Stimulated activated CD4-positive, alpha-beta T cell treated with anti-CD3 and anti-CD28 coated beads, TNF-alpha, amount 100 ng/mL, for 4 hours (primary cell): ENCODE results near the gene PAQR5.

Source experiments
- DNase-seq, 3 experiments: peaks; one replicate each; pipeline ENCODE4 v3.0.0-alpha.2; 2020; ENCODE audit warnings: low read depth in 3 of 3

PAQR5 gene

DNA sequence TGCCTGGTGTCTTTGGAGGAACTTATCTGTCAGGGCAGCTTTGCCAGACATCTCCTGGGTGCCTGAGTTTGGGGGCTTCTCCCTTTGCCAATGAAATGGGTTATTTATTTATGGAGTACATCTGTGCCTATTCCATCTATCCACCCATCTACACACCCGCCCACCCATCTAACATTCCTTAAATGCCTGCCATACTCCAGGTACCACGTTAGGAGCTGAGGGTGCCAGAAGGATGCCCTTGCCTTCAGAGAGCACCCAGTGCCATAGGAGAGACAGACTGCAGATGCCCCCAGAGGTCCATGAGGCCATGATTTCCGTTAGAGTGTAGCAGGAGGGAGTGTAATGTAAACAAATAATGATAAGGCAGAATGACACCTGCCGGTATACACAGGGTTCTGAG is 93.6 kb downstream of the PAQR5 start:
- no peak for DNase-seq

DNA sequence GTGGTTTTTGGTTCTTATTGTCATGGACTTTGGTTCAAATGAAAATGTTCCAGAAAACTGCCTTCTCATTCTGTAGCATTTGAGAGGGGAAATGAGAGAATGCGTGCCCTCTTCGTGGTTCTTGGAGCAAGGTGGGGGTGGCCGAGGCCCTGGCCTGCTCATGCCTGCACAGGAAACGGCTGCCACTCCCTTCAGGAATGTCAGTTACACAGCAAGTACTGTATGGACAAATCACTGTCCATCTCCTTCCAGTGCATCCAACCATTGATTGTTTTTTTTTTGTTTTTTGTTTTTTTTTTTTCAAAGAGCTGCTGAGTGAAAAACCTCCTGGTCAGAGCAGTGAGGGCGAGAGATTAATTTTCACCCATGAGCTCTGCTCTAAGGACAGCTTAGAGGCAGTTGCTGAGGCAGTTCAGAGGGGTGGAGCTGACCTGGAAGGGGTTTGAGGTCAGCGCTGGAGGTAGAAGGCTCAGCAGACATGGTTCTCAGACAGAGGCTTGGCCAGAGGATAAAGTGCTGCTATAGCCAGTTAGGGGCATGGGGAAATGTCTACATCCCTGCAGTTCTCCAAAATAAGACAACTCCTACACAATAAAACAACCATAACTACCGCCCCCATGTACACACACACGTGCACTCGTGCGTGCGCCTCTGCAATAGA is 95.2 kb downstream of the PAQR5 start:
- DNase-seq: no peak

DNA sequence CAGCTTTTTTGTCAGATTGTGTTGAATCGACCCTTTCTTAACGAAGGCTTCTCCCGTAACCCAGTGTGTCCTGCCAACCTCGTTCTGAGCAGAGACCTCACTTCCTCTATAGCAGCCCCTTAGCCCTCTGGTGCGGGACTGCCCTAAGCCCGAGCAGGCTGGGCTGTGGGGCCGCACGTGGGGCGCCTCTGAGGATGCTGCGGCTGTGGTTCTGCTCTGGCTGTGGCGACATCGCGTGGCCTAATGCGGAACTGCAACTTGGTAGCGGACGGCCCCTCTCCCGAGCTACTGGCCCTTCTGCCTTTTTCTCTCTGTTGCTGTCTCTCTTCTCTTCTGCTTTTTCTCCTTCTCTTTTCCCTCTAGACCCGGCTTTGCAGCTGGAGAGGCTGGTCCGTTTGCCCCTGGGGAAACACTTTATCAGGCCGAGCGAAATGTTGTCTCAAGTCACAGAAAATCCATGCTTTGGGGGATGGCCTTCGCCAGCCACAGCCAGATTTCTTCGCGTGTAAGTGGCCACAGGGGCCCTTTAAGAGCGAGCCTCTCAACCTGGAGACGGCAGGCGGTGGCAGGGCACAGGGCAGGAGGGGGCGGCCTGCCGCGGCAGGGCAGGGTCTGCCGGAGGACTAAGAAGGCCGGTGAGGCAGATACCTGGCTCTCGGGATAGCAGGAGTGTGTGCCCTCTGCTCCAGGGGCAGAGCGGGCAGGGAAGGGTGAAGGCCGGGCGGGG is 96.0 kb downstream of the PAQR5 start:
- DNase-seq: peak; percentile 69 to 87 (median 71)

DNA sequence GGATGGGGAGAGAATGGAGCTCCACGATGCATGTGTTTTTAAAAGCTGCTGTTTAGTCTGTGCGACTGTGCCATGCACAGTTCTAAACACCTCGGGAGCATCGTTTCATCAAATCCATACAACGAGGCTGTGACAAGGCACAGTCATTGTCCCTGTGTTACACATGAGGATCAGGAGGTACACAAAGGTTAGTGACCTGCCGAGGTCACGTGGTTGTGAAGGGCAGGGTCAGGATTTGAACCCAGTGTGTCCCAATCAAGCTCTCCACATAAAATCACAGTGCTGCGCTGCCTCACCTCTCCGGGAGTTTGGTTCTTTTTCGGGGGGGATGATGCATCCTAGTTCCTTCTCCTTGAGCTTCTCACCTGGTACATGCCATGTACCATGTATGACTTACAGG is 96.7 kb downstream of the PAQR5 start:
- DNase-seq: no peak

DNA sequence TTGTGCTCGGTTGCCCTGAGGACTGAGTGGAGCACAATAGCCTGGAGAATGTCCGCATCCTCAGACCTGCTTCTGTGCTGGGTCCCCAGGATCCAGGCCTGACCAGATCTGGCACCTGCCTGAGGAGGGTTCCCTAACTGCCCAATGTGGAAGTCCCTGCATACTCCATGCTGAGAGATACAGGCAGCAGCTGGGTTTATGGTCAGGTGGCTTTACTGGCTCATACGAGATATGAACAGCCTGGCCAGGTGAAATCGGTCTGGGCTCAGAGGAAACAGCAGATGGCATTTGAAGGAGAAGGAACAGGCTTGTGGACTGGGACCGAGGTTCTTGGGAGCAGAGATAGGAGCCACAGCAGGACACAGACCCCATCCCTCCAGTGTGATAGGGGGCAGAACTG is 97.3 kb downstream of the PAQR5 start:
- DNase-seq: no peak

DNA sequence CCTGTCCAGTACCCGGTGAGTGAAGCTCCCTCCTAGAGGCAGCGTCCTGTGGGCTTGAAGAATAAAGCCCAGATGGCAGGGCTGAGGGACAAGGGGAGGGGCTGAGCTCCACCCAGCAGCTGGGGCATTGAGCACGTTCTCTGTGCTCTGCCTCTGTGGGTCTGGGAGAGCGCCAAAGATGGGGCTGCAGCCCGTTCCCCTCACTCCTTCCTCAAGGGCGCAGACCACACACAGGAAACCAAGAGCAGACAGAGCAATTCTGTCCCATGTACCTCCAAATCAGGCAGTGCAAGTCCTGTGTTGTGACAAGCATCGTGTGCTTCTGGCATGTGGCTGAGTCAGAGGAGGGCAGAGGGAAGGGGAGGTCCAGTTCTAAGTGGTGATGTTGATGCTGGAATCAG is 99.8 kb downstream of the PAQR5 start:
- no peak for DNase-seq

DNA sequence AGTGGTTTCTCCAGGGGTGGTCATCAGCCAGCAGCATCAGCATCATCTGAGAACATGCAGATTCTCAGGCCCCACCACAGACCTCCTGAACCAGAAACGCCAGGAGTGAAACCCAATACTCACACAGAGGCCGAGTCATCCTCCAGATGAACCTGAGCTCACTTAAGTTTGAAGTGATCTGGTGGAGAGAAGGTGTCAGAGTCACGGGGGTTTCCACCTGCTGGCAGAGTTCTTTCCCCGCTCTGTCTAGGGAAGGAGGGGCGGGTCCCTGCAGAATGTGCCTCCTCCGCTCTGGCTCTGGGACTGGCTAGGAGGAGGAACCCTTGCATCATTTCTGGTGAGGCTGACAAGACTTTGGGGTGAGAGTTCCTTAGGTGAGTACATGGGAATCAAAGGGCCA is 102.1 kb downstream of the PAQR5 start:
- no peak for DNase-seq

DNA sequence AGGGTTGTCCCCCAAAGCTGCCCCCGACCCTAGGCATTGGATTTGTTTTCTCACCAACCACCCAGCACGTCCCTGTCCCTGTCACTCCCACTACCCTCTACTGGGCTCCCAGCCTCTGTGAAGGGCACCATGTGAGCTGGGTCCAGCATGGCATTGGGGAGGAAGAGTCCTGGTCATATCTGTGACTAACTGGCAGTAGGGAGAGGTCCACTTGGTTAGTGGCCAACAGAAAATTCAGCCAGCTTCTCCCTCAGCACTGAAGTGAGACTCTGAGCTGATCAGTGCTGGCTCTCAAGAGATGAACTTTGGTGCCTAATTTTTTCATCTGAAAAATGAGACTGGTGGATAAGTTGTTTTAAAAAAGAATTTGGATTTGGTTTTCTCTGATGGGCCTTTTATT is 104.1 kb downstream of the PAQR5 start:
- no peak for DNase-seq

DNA sequence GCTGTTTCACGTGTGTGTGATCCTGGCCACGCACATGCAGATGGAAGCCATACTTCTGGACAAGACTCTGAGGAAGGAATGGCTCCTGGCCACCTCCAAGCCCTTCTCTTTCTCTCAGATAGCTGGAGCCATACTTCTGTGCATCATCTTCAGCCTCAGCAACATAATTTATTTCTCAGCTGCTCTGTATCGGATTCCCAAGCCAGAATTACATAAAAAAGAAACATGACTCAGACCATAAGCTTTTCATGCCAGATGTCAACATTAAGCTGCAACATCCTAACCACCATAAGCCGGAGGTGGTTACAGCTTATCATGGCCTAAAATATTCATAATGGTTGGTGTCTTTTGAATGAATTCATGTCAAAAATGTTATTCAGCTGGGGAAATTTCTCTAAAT is 104.9 kb downstream of the PAQR5 start:
- DNase-seq: no peak

DNA sequence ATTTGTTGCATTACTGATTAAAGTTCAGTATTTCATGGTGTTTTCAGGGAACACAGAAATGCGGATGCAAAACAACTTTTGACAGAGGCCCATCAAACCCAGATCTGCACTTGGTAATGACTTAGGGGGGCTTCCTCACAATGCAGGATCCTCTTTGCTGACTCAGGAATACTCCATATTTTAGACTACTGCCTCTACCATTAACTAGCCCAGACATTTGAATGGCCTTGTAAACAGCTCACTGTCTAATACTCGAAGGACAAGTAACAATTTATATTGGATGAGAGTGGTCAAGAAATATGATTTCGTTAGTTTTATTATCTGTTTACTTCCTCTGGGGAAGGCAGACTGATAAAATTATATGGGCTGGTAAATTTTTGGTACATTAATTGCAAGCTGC is 106.4 kb downstream of the PAQR5 start:
- DNase-seq: no peak

DNA sequence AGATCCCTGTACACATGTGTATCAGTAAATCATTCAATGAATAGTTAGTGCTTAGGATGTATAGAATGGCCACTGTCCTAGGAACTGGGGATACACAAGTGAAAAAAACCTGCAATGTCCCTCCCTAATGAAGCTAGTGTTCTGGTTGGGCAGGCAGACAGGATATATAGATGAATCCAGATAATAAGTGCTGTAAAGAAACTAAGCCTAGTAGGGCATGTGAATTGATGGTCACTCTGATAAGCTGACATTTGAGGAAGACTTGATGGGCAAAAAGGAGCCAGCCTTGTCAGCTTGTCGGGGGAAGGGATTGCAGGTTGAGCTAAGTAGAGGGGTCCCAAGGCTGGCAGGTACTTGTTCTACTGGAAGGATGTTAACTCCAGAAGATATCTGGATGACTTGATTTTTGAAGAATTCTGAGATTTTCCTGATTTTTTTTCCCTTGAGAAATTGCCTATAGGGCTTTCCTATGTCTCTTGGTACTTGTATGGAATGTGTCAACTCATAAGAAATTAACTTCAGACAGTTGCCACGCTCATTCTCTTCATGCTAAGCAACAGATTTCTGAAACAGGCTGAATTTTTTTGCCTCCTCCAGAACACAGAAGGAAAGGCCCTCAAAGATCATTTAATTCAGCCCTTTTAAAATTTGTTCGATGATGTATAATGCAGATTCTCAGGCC is 109.1 kb downstream of the PAQR5 start:
- DNase-seq: no peak

DNA sequence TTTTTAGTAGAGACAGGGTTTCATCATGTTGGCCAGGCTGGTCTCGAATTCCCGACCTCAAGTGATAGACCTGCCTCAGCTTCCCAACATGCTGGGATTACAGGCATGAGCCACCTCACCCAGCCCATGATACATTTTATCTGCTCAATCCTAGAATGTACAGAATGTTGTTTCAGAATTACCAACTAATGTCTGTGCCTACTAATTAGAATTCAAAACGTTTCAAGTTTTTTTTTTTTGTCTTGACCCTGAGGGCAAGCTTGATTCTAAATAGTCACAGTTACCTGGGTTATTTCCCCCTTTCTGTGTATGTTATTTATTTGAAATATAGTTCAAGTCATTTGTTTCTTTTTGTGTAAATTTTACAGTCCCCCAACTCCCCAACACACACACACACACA is 110.1 kb downstream of the PAQR5 start:
- DNase-seq: no peak

DNA sequence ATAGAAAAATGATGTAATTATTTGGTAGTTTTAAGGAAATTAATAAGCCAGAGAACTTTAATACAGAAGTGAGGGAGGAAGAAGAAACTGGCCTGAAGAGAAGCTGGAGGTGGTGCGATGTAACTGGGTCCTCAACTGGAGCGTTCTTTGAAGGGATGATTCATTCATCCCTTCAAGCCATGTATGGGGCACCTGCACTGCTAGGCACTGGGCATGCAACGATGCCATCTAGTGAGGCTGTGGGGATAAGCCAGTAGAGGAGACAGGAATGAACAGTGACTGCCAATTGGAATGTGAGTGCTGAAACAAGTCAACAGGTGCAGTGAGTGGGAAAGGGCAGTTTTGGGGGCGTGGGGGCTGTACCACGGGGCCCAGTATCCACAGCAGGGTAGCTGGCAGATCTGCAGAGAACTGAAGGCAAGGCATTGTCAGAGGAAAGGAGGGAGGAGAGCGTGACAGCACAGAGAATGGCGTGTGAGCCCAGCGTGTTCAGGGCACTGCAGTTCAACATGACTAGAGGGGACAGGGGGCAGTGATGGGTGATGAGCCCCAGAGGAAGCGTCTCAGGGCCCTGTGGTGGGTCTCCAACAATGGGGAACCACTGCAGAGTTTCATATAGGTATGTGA is 111.6 kb downstream of the PAQR5 start:
- DNase-seq: no peak

DNA sequence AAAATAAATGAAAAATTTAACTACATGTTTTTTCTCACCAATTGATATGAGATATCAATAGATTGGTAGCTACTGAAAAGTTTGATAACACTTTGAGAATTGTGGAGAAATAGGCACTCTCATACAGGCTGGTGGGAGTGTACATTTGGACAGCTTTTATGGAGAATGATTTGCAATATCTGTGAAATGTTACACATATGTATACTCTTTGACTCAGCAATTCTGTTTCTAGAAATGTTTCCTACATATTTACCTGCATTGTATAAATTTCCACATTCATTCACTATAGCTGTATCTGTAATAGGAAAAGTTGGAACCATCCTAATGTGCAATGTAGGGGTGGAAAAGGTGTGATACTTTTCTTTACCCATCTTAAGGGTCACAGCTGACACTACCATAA is 113.6 kb downstream of the PAQR5 start:
- no peak for DNase-seq

DNA sequence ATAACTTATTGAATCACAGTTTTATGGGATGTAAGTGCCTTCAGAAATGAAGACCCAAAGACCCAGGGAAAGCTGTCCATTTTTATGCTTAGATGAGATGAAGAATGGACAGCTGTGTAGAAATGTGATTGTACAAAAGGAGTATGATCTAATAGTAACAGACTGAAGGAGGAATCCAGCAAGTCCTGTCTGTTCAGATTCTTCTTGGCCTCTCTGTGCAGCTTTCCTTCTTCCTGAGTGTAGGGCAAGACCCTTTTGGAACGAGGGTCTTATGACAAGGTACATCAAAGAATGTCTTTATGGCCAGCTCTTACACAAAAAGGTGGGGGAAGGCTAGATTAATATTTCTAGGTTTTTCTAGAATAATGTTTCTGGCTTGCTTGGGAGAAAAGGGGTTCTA is 114.0 kb downstream of the PAQR5 start:
- DNase-seq: no peak

DNA sequence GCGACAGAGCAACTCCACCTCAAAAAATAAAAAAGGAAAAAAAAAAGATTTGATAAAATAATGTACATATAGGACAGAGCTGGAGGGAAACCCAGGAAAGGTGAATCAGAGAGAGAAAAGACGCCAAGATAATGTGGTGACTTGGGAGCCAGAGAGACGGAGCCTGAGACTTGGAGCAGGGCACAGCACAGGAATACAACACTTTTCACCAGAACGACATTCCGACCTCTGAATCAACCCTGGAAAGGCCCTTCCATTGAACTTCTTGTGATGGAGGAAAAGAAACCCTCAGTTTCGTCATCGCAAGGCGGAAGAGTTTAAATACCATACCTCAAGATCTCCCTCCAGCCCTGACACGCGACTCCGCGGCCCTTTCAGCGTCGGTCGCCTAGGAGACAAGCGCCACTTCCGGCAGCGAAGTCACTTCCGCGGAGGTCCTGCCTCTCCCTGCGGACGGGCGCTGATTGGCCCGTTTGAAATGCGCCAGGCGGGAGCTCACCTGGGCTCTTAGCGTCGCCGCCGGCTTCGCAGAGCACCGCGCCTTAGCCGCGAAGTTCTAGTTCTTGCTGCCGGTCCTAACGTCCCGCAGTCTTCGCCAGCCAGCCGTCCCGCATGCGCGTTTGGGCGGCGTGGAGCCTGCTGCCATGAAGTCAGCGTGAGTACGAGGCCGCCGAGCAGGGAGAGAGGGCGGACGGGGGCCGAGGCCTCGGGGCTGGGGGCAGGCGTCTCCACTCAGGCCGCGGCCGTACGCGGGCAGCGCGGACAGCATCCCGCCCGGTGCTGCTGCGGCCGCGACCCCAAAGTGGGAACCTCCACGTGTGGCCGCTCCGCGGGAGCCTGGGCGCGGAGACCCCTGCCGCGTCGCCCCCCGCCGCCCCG is 115.3 kb downstream of the PAQR5 start, which contains the start of gene KIF23:
Gene KIF23, plus strand, starts transcription at position 528 of the 879 bp plus-strand sequence. Its CDS starts 117 bp downstream, at position 645.
- DNase-seq: peak; percentile 80 to 88 (median 86)

DNA sequence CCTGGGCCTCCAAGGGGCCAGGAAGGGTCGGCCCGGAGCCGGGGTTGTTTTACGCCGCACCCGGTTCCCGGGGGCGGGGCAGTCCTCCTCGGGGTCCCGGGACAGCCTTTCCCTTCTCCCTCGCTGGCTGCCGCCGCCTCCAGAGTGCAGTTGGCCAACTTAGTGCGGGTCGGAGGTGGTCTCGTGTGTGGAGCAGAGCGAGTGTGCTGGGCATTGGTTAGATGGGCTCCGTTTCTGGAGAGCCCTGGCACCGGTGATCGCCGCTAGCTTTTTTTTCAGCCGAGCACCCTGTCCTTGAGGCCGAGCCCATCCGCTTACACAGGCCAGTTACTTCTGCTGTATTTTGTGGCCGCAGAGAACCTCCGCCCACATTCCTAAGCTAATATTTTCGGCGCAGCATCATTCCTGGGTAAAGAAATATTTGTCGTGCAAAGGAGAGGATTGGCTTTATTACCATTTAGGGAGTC is 116.0 kb downstream of the PAQR5 start:
- DNase-seq: no peak

DNA sequence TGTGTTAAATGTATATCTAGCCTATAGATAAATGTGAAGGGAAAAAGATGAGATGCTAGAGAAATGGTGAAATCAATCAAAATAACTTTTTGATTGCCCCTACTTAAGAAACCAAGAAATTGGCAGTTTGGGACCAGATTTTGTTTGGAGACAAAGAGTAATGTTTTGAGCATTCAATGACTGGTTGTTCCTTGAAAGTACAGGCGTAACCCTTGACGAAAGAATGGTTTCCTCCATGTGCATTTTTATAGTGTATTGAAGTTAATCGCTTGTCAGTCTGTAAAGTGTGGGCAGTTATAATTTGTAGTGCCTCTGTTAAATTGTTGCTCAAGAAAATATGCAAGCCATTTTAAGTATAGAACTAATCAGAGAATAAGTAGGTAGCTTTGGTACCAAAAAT is 116.7 kb downstream of the PAQR5 start:
- no peak for DNase-seq

DNA sequence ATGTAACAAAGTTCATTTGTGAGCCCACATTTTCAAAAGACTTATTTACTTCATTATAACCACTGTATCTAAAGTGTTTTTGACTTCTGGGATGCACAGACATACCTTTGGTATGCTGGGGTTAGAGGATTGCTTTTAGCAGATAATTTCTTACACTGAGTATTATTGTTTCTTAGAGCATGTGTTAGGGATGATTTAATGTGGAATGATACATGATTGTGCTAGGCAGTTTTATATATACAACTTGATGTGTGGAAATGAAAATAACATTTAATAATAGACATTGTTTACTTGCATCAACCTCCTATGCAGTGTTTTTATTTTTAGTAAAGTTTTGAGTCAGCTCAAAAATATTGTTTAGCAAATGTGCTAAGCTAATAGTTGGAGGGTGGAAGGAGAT is 118.9 kb downstream of the PAQR5 start:
- no peak for DNase-seq

DNA sequence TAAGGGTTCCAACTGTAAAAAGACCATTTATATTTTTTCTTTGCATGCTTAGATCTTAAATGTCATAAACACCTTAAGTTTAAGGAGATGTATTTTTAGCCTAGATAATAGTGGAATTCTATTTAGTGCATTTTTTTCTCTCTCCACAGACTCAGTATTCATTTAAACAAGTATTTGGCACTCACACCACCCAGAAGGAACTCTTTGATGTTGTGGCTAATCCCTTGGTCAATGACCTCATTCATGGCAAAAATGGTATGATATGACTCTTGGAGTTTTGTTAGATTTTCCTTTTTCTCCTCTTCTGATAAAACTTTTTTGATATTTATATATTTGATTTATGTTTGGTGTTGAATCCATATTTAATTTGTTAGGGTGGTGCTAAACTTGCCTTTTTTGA is 122.8 kb downstream of the PAQR5 start:
- DNase-seq: no peak

DNA sequence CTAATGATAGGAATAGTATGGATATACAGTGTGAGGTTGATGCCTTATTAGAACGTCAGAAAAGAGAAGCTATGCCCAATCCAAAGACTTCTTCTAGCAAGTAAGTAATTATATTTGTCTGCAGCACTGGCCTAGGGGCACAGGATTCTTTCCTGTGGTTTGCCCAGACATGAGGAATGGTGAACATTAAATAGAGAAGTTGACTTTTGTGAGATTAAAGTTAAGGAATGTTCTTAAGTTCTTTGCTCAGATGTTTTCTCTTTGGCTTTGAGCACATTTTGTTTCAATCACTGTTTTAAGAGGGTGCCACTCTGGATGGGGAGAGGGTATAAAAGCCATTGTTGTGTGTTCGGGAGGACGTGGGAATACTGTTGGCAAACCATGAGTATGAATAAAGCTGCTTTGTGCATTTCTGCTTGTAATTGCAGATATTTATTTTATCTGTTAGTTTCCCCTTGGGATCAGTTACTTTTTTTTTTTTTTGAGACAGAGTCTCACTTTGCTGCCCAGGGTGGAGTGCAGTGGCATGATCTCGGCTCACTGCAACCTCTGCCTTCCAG is 123.7 kb downstream of the PAQR5 start:
- DNase-seq: no peak
